HepG2 (cell line): Measurements from ENCODE around the gene MARF1. TPM values are rescaled to one million over a fixed set of nuclear protein-coding genes. Genes with fewer than 3 reads are reported as not detected.

Source experiments
- FOXC1 ChIP-seq: sonication (generic); formaldehyde crosslinking; IDR thresholded peaks from 2 replicates; pipeline ENCODE4 v1.8.0; 2022; ENCODE audit warnings: mild to moderate bottlenecking, missing genetic modification reagents, borderline replicate concordance
- GABPA ChIP-seq, 2 experiments: IDR thresholded peaks; 2 replicates each; pipeline ENCODE4 v1.6.1; 2011 to 2016; ENCODE audit warnings: low read depth in 2 of 2, low read length in 1 of 2, missing biosample characterization in 1 of 2, missing genetic modification characterization in 1 of 2
- MED8 ChIP-seq: sonication (generic); formaldehyde crosslinking; IDR thresholded peaks from 2 replicates; pipeline ENCODE4 v1.8.1; 2023; ENCODE audit warnings: mild to moderate bottlenecking, missing genetic modification reagents; ENCODE audit not compliant: insufficient replicate concordance
- SPEN ChIP-seq: sonication (generic); formaldehyde crosslinking; IDR thresholded peaks from 2 replicates; pipeline ENCODE4 v1.5.1; 2020; ENCODE audit warnings: low read depth, mild to moderate bottlenecking, missing genetic modification reagents
- ZNF883 ChIP-seq: sonication (generic); formaldehyde crosslinking; IDR thresholded peaks from 2 replicates; pipeline ENCODE4 v1.5.1; 2020; ENCODE audit warnings: mild to moderate bottlenecking, missing genetic modification reagents; ENCODE audit errors: not compliant biosample characterization
- polyA plus RNA-seq, 8 experiments: library from polyadenylated mRNA; depleted of rRNA in 3 of 8; stranded (reverse) in 7 of 8; unstranded in 1 of 8; fragments of >200 nt; fragmentation: Illumina TruSeq in 4 of 8; extraction: Trizol in 4 of 8; gene quantifications; 2 replicates each; pipeline versions ENCODE4 v1.2.1 to v1.2.3, GENCODE V29; 2011 to 2016; ENCODE audit warnings: low read depth in 4 of 8, missing spikeins in 1 of 8, mixed read lengths in 1 of 8; ENCODE audit not compliant: insufficient read depth in 1 of 8
- total RNA-seq, 5 experiments: library from RNA; depleted of rRNA; stranded (reverse); fragments of >200 nt; fragmentation: Illumina TruSeq; extraction: Trizol; gene quantifications; 2 replicates each; pipeline ENCODE4 v1.2.3, GENCODE V29; 2016; ENCODE audit warnings: low read depth in 1 of 5
- TF ChIP-seq, protein P1 (sequence below): sonication (generic); formaldehyde crosslinking; IDR thresholded peaks from 2 replicates; pipeline ENCODE4 v1.4.0; 2020; ENCODE audit warnings: missing genetic modification reagents
- TF ChIP-seq, protein P2 (sequence below): sonication (generic); formaldehyde crosslinking; IDR thresholded peaks from 2 replicates; pipeline ENCODE4 v1.4.0; 2020; ENCODE audit warnings: mild to moderate bottlenecking, low read depth, missing genetic modification reagents
- TF ChIP-seq, protein P3 (sequence below), 2 experiments: sonication (generic) in 1 of 2; formaldehyde crosslinking in 1 of 2; IDR thresholded peaks; 2 replicates each; pipeline versions ENCODE4 v1.6.1 to v1.9.0; 2014 to 2022; ENCODE audit warnings: antibody characterized with exemption in 1 of 2, borderline replicate concordance in 1 of 2, inconsistent platforms in 1 of 2, low read depth in 1 of 2, missing genetic modification reagents in 1 of 2
- TF ChIP-seq, protein P4 (sequence below): sonication (generic); formaldehyde crosslinking; IDR thresholded peaks from 2 replicates; pipeline ENCODE4 v1.9.0; 2021; ENCODE audit warnings: mild to moderate bottlenecking, missing genetic modification reagents

MARF1 gene
- total and polyA plus RNA-seq, 2 of the 13 experiments (the other 11 are each of a cell fraction or from before 2014, with no cell fraction given): 8.7 to 20.7 TPM

DNA sequence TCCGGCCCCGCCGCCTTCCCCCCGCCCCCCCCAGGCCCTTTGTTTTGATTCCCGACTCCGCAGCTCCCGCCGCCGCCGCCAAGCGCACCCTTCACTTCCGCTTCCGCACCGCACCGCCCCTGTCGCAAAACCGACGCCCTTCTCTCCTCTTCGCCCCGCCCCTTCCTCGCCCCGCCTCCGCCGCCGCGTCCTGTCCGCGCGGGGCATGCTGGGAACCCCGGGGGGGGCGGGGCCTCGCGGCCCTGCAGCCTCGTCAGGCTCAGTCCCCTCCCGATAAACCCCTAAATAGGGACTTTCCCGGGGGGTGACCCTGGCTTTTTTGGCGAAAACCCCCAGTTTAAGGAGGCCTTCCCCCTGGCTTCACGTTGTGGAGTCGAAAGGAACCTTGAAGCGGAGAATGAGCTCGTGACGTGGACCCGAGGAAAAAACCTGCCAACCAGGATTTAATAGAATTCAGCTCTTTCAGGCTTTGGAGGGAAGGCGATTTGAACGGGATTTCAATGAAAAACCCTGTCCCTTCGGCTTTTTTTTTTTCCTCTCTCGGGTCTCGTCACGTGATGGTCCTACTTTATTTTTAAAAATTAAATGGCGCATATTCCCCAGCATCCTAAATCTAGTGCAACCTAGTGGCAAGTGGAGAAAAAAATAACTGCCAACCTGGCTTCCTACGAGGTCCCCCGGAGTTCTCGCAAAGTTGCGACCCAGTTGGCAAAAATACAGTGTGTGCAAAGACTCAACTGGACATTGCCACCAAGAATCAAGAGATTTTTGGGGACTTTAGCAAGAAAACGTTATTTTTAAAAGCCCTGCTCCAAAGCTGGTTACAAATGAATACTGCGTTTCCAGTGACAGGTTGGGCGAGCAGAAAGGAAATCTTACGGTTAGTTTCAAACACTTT lies at the start of gene MARF1 (continued):
- TF ChIP-seq MED8 (CRISPR knock-in tag): peak; percentile 89
- TF ChIP-seq, protein P1, sequence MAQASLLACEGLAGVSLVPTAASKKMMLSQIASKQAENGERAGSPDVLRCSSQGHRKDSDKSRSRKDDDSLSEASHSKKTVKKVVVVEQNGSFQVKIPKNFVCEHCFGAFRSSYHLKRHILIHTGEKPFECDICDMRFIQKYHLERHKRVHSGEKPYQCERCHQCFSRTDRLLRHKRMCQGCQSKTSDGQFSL (CRISPR knock-in tag): peak; percentile 81; the same call in 1 of the 2 replicates
- TF ChIP-seq, protein P2, sequence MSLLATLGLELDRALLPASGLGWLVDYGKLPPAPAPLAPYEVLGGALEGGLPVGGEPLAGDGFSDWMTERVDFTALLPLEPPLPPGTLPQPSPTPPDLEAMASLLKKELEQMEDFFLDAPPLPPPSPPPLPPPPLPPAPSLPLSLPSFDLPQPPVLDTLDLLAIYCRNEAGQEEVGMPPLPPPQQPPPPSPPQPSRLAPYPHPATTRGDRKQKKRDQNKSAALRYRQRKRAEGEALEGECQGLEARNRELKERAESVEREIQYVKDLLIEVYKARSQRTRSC: 0 out of 2 replicates have a peak, but pooled peaks have one; percentile 43
- TF ChIP-seq, protein P3, sequence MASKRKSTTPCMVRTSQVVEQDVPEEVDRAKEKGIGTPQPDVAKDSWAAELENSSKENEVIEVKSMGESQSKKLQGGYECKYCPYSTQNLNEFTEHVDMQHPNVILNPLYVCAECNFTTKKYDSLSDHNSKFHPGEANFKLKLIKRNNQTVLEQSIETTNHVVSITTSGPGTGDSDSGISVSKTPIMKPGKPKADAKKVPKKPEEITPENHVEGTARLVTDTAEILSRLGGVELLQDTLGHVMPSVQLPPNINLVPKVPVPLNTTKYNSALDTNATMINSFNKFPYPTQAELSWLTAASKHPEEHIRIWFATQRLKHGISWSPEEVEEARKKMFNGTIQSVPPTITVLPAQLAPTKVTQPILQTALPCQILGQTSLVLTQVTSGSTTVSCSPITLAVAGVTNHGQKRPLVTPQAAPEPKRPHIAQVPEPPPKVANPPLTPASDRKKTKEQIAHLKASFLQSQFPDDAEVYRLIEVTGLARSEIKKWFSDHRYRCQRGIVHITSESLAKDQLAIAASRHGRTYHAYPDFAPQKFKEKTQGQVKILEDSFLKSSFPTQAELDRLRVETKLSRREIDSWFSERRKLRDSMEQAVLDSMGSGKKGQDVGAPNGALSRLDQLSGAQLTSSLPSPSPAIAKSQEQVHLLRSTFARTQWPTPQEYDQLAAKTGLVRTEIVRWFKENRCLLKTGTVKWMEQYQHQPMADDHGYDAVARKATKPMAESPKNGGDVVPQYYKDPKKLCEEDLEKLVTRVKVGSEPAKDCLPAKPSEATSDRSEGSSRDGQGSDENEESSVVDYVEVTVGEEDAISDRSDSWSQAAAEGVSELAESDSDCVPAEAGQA (IDR thresholded peaks at IDR 0.05; ENCODE audit: low read depth): 0 out of 2 replicates have a peak, but pooled peaks have one; percentile 41
- TF ChIP-seq, protein P3 (CRISPR knock-in tag; IDR thresholded peaks at IDR 0.05; ENCODE audit: borderline replicate concordance): no peak
- TF ChIP-seq ZNF883 (CRISPR knock-in tag): peak; percentile 38
- TF ChIP-seq GABPA (IDR thresholded peaks at IDR 0.05; ENCODE audit: low read depth, low read length): peak; percentile 89
- peak; percentile 90 for TF ChIP-seq GABPA (CRISPR knock-in tag; IDR thresholded peaks at IDR 0.05; ENCODE audit: low read depth)
- peak; percentile 52; the same call in 1 of the 2 replicates for TF ChIP-seq FOXC1 (CRISPR knock-in tag)
- peak; percentile 96 for TF ChIP-seq SPEN (CRISPR knock-in tag)
- TF ChIP-seq, protein P4, sequence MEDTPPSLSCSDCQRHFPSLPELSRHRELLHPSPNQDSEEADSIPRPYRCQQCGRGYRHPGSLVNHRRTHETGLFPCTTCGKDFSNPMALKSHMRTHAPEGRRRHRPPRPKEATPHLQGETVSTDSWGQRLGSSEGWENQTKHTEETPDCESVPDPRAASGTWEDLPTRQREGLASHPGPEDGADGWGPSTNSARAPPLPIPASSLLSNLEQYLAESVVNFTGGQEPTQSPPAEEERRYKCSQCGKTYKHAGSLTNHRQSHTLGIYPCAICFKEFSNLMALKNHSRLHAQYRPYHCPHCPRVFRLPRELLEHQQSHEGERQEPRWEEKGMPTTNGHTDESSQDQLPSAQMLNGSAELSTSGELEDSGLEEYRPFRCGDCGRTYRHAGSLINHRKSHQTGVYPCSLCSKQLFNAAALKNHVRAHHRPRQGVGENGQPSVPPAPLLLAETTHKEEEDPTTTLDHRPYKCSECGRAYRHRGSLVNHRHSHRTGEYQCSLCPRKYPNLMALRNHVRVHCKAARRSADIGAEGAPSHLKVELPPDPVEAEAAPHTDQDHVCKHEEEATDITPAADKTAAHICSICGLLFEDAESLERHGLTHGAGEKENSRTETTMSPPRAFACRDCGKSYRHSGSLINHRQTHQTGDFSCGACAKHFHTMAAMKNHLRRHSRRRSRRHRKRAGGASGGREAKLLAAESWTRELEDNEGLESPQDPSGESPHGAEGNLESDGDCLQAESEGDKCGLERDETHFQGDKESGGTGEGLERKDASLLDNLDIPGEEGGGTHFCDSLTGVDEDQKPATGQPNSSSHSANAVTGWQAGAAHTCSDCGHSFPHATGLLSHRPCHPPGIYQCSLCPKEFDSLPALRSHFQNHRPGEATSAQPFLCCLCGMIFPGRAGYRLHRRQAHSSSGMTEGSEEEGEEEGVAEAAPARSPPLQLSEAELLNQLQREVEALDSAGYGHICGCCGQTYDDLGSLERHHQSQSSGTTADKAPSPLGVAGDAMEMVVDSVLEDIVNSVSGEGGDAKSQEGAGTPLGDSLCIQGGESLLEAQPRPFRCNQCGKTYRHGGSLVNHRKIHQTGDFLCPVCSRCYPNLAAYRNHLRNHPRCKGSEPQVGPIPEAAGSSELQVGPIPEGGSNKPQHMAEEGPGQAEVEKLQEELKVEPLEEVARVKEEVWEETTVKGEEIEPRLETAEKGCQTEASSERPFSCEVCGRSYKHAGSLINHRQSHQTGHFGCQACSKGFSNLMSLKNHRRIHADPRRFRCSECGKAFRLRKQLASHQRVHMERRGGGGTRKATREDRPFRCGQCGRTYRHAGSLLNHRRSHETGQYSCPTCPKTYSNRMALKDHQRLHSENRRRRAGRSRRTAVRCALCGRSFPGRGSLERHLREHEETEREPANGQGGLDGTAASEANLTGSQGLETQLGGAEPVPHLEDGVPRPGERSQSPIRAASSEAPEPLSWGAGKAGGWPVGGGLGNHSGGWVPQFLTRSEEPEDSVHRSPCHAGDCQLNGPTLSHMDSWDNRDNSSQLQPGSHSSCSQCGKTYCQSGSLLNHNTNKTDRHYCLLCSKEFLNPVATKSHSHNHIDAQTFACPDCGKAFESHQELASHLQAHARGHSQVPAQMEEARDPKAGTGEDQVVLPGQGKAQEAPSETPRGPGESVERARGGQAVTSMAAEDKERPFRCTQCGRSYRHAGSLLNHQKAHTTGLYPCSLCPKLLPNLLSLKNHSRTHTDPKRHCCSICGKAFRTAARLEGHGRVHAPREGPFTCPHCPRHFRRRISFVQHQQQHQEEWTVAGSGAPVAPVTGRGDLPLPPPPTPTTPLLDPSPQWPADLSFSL (CRISPR knock-in tag): 0 out of 2 replicates have a peak, but pooled peaks have one; percentile 20
